ENCODE measurements around the gene ENGASE.

- no peak for TF ChIP-seq POLR2AphosphoS5 (IDR thresholded peaks at IDR 0.05)
- no peak for TF ChIP-seq CTCF (IDR thresholded peaks at IDR 0.05)
Measured at GRCh38 chr17:79108870-79109269, 34.2 kb downstream of the ENGASE start.
